Hematopoietic multipotent progenitor cell treated with erythropoietin and hydrocortisone succinate and interleukin-3 and kit ligand, for 4 days (in vitro differentiated cells): ENCODE data around the gene MLXIPL.
A peak's percentile ranks its signal among the peaks of the same experiment; 100 is the strongest.
"Not testable (repeated sequence)": the region's sequence is repeated elsewhere in the genome, so short reads cannot be mapped to it uniquely, and the experiment has no call there.

Experiments
- DNase-seq: peaks from one replicate; pipeline ENCODE4 v3.0.0-alpha.2; 2015

MLXIPL gene

DNA sequence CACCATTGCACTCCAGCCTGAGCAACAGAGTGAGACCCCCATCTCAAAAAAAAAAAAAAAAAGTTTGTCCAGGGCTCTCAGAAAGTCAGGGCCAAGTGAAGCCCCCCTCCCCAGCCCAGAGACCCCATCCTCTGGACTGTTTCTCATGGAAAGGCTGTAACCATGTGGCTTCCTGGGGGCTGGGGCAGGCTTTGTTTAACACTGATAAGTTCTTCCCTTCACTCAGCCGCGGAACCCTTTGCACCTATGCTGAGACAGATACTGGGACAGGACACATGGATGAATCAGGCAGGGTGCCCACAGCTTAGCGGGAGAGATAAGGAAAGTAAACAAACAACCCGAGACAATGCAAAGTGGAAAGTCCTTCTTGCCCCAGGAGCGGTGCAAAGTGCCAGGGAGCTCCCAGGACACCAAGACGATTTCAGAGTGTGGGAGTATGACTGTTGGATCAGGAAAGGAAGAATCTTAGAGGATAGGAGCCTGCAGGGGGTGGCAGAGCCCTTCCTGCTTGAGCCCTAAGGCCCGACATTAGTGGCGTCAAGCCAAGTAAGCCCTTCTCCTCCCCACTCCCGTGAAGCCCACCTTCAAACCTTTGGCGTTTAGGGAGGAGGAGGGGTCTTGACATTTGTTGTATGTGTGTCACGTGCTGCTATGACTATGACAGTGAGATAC is 11.6 kb downstream of the MLXIPL start:
- DNase-seq: peak; percentile 84

DNA sequence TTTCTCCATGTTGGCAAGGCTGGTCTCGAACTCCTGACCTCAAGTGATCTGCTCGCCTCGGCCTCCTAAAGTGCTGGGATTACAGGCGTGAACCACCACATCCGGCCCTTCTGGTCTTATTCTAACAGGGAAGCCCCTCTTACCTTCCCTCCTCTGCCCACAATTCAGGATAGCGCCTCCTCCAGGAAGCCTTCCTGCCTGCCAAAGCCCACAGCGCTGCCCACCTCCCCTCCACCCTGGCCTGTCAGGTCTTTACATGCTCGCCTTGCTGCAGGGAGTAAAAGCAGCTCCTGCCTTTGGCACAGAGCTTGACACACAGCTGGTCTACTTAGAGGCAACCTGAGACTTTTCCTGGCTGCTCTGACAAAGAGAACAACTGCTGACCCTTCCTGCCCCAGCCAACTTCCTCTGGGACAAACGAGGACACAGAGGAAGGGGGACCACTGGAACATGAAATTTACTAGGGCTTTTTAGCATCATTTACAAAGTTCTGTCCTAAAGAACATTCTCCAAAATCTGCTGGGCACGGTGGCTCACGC is 13.2 kb downstream of the MLXIPL start:
- no peak for DNase-seq

DNA sequence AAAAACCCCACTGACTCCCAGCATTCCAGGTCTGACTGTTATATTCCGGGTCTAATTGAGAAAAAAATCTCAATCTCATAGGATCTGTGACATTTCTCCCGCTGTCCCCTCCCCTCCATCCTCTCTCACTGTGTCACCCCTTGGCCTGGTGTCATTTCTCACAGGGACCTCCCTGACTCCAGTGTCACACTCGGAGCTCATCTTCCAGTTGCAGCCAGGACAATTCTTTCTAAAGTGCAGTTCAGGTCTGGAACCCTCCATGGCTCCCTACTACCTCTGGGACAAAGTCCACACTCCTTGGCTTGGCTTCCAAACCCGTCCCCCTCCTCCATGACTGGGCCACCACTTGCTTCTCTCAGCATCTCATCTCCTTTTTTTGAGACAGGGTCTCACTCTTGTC is 14.2 kb downstream of the MLXIPL start:
- DNase-seq: no peak

DNA sequence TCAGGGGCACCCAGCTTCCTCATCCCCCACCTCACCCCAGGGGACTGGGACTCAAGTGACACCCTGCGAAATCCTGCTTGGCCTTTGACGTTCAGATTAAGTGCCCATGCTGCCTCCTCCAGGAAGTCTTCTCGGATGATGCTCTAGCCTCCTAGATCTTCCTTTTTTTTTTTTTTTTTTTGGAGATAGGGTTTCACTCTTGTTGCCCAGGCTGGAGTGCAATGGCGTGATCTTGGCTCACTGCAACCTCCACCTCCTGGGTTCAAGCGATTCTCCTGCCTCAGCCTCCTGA is 16.7 kb downstream of the MLXIPL start:
- DNase-seq: not testable (repeated sequence)

DNA sequence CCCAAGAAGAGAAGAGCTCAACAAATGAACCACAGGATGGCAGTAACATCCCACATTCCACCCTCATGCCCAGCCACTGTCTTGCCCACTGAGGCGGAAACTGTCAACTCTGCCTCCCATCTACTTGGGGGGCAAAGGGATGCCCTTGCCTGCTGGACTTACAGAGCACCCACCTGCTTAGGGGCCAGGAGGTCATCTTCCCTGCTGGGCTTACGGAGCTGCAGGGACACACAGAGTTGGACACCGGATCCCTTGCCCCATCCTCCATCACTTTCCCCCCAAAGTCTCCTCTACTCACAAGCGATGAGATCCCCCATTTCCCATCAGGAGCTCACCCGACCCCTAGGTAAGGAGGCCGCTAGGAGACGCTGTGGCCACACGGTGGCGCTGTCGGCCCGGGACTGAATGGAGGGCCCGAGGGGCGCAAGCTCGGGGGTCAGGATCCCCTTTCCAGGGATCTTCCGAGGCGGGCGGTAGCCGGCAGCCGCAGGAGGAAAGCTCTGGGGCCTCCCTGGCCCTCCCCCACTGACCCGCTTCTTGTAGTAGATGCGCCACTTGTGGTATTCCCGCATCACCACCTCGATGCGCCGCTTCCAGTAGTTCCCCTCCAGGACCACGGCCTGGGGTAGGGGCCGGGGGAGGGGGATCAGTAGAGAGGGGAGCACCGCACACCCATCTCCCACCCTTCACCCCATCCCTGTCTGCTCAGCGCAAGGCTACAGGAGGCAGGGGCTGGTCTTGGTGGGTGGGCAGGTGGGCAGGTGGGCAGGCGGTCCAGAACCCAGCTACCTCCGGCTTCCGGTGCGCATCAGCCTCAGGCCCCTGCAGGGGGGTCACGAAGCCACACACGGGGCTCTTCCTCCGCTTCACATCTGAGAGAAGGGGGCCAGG is 17.3 kb downstream of the MLXIPL start:
- DNase-seq: peak; percentile 77

DNA sequence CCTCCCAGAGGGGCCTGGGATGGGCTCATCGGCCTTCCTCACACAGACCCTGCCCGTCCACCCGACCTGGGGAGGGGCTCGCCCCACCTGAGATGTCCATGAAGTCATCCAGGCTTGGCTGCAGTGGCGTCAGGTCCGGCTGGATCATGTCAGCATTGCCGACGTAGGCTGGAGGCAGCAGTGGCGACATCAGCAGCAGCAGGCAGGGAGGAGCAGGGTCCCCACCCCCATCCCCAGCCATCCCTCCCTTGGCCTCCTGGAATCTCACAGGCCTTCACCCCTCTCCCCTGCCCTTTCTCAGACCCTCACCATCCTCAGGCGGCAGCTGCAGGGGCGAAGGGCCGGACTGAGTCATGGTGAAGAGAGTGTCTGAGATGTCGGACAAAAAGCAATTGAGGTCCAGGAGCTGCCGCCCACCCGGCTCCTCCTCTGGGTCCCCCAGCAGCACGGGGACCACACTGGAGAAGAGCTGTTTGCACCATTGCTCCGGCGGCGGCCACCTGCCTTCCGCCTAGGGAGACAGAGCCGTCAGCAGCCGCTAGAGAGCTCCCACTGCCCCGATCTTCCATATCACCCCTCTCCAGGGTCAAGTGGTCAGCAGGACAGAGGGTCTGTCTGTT is 18.6 kb downstream of the MLXIPL start:
- DNase-seq: no peak

DNA sequence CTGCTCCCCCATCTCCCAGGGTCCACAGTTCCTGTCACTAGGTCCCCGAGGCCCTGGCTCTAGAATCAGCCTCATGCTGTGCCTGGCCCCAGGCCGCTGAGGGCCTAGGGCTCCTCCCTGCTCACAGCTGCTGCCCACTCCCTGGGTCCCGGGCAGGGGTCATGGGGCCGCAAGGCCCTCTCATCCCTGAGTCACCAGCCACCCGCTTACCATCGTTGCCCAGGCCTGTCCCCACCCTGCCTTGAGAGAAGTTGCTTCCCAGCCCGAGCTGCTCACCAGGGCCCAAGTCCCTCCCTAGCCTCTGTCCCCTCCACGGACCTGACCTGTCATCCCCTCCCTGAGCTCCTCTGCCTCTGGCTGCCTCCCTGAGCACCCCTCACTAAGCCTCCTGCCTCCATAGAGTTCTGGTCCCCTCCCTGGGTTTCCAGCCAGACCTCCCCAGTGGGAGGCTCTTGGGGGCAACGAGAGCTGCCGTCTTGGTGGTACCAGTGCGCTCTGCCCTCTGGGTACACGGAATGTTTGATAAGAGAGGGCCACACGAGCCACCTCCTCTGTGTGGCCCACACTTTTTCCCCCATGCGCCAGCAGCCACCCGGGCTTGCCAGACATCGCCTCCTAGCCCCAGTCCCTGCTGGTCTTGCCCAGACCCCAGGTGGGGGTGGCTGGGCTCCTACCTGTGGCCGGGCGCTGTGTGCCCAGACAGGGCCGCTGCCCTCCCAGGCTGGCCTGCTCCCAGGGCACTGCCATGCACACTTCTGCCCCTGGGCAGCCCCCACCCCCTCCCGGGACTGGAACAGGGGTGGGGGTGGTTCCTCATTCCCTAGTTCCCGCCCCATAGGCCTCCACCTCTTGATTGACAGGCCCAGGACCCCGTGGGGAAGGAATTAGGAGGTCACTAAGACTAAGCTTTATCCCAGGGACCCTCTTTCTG is 21.3 kb downstream of the MLXIPL start:
- DNase-seq: no peak

DNA sequence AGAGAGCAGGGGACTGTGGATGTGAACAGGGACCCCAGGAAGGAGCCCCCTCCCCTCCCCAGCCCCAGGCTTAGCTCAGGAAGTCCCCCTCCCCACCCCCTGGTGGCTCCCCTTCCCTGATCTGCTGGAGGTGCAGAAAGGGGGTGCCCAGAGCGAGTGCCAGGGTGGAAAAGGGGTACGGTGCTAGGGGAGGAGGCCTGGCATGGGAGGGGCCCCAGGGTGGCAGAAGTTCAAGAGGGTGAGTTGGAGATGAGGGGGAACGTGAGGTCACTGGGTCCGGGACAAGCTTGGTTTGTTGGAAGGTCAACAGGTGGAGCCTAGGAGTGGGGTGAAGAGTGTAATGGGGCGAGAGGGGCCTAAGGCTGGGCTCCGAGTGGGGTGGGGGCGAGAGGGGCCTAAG is 24.4 kb downstream of the MLXIPL start:
- DNase-seq: no peak

DNA sequence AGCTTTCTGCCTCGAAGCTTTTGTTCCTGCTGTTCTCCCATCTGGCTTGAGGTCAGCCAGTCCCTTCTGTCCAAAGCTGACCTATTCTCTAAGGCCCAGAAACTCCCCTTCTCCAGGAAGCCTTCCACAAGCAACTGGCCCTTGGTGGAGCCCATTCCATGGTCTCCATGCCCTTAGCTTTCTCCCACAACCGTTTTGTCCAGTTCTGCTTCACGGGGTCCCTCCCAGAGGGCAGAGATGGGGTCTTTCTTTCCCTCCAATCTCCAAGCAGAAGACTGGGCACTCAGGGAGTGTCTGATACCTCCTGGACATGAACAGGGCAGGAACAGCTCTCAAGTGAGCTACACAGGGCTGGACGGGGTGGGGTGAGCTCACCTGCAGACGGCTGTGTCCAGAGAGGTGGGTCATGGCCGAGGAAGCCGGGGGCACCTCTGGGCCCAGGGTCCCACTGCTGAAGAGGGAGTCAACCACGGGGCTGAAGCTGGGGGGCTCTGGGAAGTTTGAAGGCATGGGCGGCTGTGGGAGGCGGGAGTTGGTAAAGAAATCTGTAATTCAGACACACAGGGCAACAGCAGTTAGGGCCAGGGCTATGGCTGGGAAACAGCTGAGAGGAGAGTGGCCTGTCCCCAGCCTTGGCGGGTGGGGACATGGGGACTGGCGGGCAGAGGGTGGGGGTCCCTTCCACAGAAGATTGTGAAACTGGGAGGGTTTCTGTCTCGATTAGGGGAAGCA is 25.0 kb downstream of the MLXIPL start:
- DNase-seq: no peak

DNA sequence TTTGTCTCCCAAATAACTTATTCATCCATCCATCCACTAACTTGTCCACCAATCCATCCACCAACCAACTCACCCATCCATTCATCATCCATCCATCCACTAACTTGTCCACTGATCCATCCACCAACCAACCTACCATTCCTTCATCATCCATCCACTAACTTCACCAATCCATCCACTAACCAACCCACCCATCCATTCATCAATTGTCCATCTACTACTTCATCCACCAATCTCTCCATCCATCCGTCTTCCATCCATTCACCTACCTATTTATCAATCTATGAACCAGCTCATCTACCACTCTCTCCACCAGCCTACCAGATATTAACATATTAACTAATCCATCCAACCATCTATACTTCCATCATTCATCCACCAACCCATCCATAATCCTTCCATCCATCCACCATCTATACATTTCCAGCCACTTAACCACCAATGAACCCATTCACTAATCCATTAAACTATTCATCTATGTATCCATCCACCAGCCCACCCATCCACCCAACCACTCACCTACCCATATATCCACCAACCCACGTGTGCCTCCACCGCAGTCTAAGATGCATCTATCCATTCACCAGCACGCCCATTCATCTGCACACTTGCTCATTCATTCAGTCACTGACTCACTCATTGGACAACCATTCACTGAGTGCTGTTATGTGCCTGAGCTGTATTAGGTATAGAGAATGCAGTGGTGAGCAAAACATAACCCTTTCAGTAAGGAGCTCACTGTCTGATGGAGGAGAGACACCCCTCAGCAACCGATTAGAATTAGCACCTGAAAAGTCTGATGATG is 26.1 kb downstream of the MLXIPL start:
- no peak for DNase-seq

DNA sequence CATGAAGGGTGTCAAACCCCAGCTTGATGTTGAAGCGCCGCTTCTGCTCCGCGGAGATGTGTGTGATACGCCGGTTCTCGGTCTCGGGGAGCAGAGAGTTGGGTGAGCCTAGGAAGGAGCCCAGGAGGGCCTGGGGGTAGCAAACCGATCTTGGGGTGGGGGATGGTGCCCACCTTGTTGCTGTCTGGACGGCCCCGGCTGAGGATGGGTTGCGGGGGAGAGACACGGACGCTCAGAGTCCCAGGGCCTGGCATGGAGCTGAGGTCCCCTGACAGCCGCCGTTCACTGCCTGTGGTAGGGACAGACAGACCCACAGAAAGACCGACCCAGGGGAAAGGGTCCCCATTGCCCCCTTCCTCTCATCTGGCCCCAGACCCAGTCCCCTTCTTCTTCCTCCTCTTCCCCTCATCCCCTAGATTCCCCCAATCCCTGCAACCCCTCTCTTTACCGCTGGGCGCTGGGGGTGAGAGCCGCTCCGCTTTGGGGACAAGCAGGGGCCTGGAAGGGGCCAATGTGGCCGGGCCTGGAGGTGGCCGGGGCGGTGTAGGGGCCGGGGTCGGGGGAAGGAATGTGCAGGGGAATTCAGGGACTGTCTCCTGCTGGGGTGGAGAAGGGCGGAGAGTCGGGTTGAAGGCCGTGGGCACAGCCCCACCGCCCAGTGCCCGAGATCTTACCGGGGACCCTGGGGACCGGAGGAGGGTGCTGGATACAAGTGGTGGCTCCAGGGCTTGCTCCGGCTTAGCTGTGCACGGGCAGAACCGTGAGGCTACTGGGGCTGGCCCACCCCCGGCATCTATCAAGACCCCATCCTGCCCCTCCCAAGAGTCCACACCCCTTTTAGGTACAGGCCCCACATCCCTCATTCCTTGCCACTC is 27.9 kb downstream of the MLXIPL start:
- DNase-seq: no peak

DNA sequence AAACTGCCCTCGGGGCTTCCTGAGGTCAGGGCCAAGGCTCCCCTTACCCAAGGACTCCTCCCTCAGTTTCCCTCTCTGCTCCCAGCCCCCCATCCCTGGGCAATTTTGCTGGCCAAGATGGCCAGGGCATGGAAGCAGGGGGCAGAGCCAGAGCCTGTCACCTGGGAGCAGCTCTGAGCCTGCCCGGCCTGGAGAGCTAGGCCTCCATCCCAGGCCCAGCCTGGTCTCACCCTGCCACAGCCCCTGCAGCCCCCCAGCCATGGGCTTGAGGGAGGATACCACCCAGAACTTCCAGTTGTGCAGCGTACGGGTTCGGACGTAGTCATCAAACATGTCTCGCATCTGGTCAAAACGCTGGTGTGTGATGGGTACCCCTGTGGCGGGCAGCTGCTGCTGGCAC is 29.0 kb downstream of the MLXIPL start:
- DNase-seq: no peak

DNA sequence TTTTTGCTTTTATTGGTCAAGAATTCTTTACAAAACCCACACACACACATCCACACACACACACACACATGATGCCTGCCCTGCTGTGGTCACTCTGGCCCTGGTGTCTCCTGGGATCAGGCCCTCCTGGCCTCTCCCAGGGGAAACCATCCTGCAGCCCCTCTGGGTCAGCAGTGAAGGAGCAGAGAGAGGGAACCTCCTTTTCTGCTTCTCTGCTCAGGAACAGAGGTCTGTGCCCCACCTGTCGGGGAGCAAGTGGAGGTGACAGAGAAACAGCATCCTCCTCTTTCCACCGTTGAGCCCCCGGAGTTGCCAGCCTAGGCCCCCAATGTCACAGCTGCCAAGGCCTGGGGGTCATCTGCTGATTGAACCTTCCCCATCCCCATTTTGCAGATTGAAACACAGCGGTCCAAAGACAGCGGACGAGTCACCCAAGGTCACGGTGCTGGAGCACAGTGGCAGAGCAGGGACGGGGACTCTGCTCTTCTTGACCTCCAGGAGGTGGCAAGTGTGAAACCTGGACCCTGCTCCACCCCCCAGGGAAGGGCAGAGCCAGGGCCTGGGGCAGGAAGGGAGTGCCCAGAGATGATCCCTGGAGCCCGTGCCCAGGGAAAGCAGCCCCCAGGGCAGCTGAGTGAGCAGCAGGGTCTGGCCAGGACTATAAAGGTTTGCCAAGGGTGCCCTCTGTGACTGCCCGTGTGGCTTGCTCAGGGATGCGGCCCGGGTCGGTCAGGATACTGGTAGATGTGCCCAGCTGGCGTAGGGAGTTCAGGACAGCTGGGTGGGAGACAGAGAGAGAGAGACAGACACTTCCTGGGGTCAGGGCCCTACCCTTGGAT is 30.9 kb downstream of the MLXIPL start:
- DNase-seq: no peak

DNA sequence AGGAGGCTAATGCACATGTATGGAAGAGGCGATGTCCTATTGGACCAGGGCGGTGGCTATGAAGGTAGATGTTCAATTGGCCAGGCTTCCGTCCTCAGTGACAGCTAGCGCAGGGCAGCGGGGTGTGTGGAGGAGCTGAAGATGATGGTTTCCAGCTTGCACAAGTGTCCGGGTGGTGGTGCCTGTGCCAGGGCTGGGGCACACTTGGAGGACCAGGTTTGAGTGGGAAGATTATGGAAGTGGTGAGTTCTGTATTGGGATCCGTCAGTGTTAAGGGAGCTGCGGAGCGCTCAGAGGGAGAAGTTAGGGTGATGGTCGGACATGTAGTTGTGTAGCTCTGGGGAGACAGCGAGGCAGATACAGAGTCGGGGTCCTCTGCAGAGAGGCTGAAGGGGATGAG is 37.4 kb downstream of the MLXIPL start:
- DNase-seq: no peak

DNA sequence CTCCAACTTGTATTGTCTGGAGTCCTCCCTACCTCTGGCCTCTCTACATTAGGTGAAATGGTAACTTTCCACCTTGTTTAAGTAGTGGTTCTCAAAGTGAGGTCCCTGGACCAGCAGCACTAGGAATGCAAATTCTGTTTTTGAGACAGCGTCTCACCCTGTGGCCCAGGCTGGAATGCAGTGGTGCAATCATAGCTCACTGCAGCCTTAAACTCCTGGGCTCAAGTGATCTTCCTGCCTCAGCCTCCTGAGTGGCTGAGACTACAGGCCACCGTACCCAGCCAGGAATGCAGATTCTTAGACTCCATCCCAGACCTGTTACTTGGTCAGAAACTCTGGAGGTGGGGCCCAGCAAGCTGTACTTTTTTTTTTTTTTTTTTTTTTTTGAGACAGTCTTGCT is 39.1 kb downstream of the MLXIPL start:
- DNase-seq: no peak

DNA sequence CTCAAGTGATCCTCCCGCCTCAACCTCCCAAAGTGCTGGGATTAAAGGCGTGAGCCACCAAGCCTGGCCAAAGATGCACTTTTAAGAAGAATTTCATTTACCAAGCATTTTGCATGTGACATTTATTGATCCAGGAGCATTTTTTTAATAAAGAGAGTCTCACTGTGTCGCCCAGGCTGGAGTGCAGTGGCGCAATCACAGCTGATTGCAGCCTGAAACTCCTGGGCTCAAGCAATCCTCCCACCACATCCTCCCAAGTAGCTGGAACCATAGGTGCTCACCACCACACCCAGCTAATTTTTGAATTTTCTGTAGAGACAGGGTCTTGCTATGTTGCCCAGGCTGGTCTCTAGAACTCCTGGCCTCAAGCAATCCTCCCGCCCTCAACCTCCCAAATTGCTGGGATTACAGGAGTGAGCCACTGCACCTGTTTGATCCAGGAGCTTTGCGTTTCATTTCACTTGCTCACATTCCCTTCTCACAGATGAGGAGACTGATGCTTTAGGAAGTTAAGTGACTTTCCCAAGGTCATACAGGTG is 41.6 kb downstream of the MLXIPL start:
- DNase-seq: no peak

DNA sequence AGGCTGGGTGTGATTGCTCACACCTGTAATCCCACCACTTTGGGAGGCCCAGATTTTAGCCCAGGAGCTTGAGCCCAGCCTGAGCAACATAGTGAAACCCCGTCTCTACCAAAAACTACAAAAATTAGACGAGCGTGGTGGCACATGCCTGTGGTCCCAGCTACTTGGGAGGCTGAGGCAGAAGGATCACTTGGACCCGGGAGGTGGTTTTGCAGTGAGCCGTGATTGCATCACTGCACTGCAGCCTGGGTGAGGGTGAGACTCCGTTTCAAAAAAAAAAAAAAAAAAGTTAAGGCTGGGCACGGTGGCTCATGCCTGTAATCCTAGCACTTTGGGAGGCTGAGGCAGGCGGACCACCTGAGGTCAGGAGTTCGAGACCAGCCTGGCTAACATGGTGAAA is 43.3 kb downstream of the MLXIPL start:
- DNase-seq: not testable (repeated sequence)

DNA sequence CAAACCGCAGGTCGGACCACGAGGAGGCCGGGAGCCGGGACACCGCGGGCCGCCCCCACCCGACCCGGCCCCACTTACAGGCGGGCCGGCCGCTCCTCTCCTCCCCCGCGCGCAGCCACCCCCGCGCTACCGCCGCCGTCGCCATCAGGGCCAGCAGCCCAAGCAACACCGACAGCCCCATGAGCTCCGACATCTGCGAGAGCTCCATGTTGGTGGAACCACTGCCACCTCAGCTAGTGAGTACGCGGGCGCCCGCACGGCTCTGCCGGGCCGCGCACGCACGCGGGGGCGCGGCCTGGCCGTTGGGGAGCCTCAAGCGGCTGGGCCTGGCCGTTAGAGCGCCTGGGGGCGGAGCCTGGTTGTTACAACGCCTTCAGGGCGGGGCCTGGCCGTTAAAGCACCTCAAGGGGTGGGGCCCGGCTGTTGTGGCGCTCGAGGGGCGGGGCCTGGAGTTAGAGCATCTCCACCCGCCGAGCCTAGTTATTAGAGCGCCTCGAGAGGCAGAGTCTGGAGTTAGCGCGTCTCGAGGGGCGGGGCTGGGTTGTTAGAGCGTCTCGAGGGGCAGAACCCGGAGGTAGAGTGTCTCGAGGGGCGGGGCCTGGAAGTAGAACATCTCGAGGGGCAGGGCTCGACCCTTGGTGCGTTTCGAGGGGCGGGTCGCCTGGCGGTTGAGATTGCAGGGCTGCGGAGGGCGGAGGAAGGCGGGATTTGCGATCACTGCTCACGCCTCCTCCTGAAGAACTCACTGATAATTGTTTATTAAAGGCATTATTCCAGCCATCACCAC is 45.8 kb downstream of the MLXIPL start, which contains the start of gene TBL2:
Gene TBL2 (minus strand): TSS at position 238 of the 787 bp plus-strand sequence. CDS start 30 bp downstream, at position 208.
- peak; percentile 100 for DNase-seq
